OCI-LY3 (cell line): ENCODE results near the gene MTCL1.

Experiments
- CTCF ChIP-seq: fragments of 200-600, 300-600 bp; sonication (generic); IDR thresholded peaks from 2 replicates; pipeline ENCODE4 v1.5.1; 2014; ENCODE audit warnings: antibody characterized with exemption, low read length, low read depth
- EZH2phosphoT487 ChIP-seq: fragments of 200-600 bp; shearing (Covaris generic); IDR thresholded peaks from 2 replicates; pipeline ENCODE4 v1.6.1; 2018; ENCODE audit warnings: antibody characterized with exemption, mixed run types, low read depth

GRCh38 chr18:8830067-8831060 is 125.0 kb downstream of the MTCL1 start:
- no peak for TF ChIP-seq CTCF
- TF ChIP-seq EZH2phosphoT487 = no peak
